B cell (primary cell): Measurements from ENCODE around the gene AGBL4. TPM values are rescaled to one million over a fixed set of nuclear protein-coding genes. Genes with fewer than 3 reads are reported as not detected.

Experiments
- ATAC-seq: fragments of 200-7000 bp; cut with Tn5 transposase; one replicate; pipeline ENCODE4 v1.10.0; 2021; ENCODE audit warnings: low read depth, mild to moderate bottlenecking, moderate number of reproducible peaks, moderate library complexity
- CTCF ChIA-PET: fragments of 350-600 bp; sonication (Branson Sonifier 250); formaldehyde crosslinking; loops from one replicate; lab custom pipeline; 2021; ENCODE audit warnings: antibody characterized with exemption, inconsistent platforms; lab: Charles Lee
- POLR2A ChIA-PET: fragments of 350-600 bp; sonication (Branson Sonifier 250); formaldehyde crosslinking; loops from one replicate; lab custom pipeline; 2021; ENCODE audit warnings: antibody characterized with exemption; lab: Charles Lee
- DNase-seq: peaks from one replicate; pipeline ENCODE4 v3.0.0; 2013
- H2AFZ ChIP-seq: 2 replicates; pipeline ENCODE4 v1.6.1; 2012; ENCODE audit warnings: mild to moderate bottlenecking, low read depth, low read length; ENCODE audit not compliant: insufficient read depth, poor library complexity, severe bottlenecking
- H3K27ac ChIP-seq, 2 donors: 1 replicate in 1 of 2; 2 replicates in 1 of 2; pipeline ENCODE4 v1.5.1; 2012 to 2013; ENCODE audit warnings: low read length in 2 of 2, mild to moderate bottlenecking in 2 of 2, moderate library complexity in 1 of 2
- H3K27me3 ChIP-seq, 4 experiments: fragments of 200-600 bp in 1 of 4; sonication (generic) in 1 of 4; replicated peaks in 1 of 4; 1 replicate in 2 of 4; 2 replicates in 2 of 4; pipeline versions ENCODE4 v1.6.1 to v1.7.0; 2013 to 2016; ENCODE audit warnings: low read length in 3 of 4, mild to moderate bottlenecking in 2 of 4, mixed read lengths in 1 of 4, moderate library complexity in 1 of 4; ENCODE audit not compliant: insufficient read depth in 4 of 4, control insufficient read depth in 3 of 4; ENCODE audit errors: control extremely low read depth in 1 of 4
- H3K36me3 ChIP-seq, 2 experiments: replicated peaks in 1 of 2; 1 replicate in 1 of 2; 2 replicates in 1 of 2; pipeline versions ENCODE4 v1.6.1 to v1.7.1; 2013; ENCODE audit warnings: low read length in 1 of 2; ENCODE audit not compliant: insufficient read depth in 2 of 2, control insufficient read depth in 1 of 2; ENCODE audit errors: control extremely low read depth in 1 of 2, extremely low read depth in 1 of 2
- H3K4me1 ChIP-seq, 2 donors: fragments of 200-600 bp in 1 of 2; sonication (generic) in 1 of 2; 1 replicate in 1 of 2; 2 replicates in 1 of 2; pipeline versions ENCODE4 v1.5.1 to v1.6.1; 2013 to 2017; ENCODE audit warnings: low read length in 2 of 2; ENCODE audit not compliant: control insufficient read depth in 2 of 2, insufficient read depth in 2 of 2
- H3K4me2 ChIP-seq: replicated peaks from 2 replicates; pipeline ENCODE3; 2012; ENCODE audit warnings: mild to moderate bottlenecking, low read depth, low read length; ENCODE audit not compliant: poor library complexity, severe bottlenecking
- H3K4me3 ChIP-seq, 5 experiments: fragments of 200-600 bp in 1 of 5; sonication (generic) in 1 of 5; 1 replicate in 3 of 5; 2 replicates in 2 of 5; pipeline versions ENCODE4 v1.5.1 to v1.7.0; 2011 to 2016; ENCODE audit warnings: low read length in 4 of 5, mild to moderate bottlenecking in 4 of 5, low read depth in 2 of 5, control low read depth in 1 of 5, moderate library complexity in 1 of 5; ENCODE audit not compliant: insufficient read depth in 1 of 5; ENCODE audit errors: control extremely low read depth in 1 of 5, extremely low read depth in 1 of 5
- H3K79me2 ChIP-seq: fragments of 200-600 bp; sonication (generic); one replicate; pipeline ENCODE4 v1.6.0; 2016; ENCODE audit warnings: low read length; ENCODE audit not compliant: control insufficient read depth, insufficient read depth
- H3K9ac ChIP-seq: fragments of 200-600 bp; sonication (generic); 2 replicates; pipeline ENCODE4 v1.6.1; 2017; ENCODE audit warnings: mild to moderate bottlenecking, low read length, moderate library complexity
- H3K9me3 ChIP-seq, 3 donors: one replicate each; pipeline versions ENCODE4 v1.6.1 to v1.7.1; 2013; ENCODE audit warnings: low read length in 2 of 3; ENCODE audit not compliant: control insufficient read depth in 2 of 3, insufficient read depth in 1 of 3; ENCODE audit errors: control extremely low read depth in 1 of 3
- H4K20me1 ChIP-seq: 2 replicates; pipeline ENCODE4 v1.6.0; 2012; ENCODE audit warnings: mild to moderate bottlenecking, low read length; ENCODE audit not compliant: insufficient read depth, control insufficient read depth, poor library complexity, severe bottlenecking
- H3K27ac Mint-ChIP-seq: one replicate; pipeline ENCODE4 v1.8.0; 2021; ENCODE audit warnings: mixed read lengths
- H3K27me3 Mint-ChIP-seq: one replicate; pipeline ENCODE4 v1.8.0; 2021; ENCODE audit warnings: mixed read lengths
- H3K4me1 Mint-ChIP-seq: one replicate; pipeline ENCODE4 v1.8.0; 2021; ENCODE audit warnings: mixed read lengths
- H3K4me3 Mint-ChIP-seq: one replicate; pipeline ENCODE4 v1.8.0; 2021; ENCODE audit warnings: mixed read lengths
- H3K9me3 Mint-ChIP-seq: one replicate; pipeline ENCODE4 v1.8.0; 2022; ENCODE audit warnings: mixed read lengths; ENCODE audit not compliant: insufficient read depth
- CTCF ChIP-seq: fragments of 200-600 bp; IDR thresholded peaks from one replicate; pipeline ENCODE4 v1.8.0; 2022; ENCODE audit warnings: antibody characterized with exemption, mild to moderate bottlenecking
- EZH2 ChIP-seq: IDR thresholded peaks from 2 replicates; pipeline ENCODE4 v1.6.1; 2012; ENCODE audit warnings: borderline replicate concordance, low read depth, mild to moderate bottlenecking, moderate library complexity, low read length; ENCODE audit not compliant: insufficient read depth, poor library complexity, severe bottlenecking
- WGBS: methylation state at CpG from one replicate; pipeline ENCODE4 v1.1.5; 2013; ENCODE audit warnings: missing lambda C conversion rate; ENCODE audit not compliant: insufficient coverage; 5-methylcytosine and 5-hydroxymethylcytosine counted together
- intact Hi-C: fragments of 100-400 bp; cut with micrococcal nuclease; formaldehyde crosslinking; loops from one replicate; pipeline ENCODE4 v1.10.0; 2022
- polyA plus RNA-seq: library from polyadenylated mRNA; depleted of rRNA; stranded (reverse); fragments of >200 nt; gene quantifications from 2 replicates; pipeline ENCODE4 v1.2.3, GENCODE V29; 2012
- total RNA-seq, 2 donors: library from RNA; stranded (reverse); fragments of 120-200 nt in 1 of 2; gene quantifications; 1 replicate in 1 of 2; 2 replicates in 1 of 2; pipeline versions ENCODE4 v1.2.3 to v1.2.4, GENCODE V29; 2013 to 2022

Gene AGBL4
- total and polyA plus RNA-seq, 2 donors (not counting 1 experiment from before 2014, with no cell fraction given): 0.07 to 0.12 TPM

- H3K9me3 ChIP-seq: no peaks in the 10 kb centered on the region
- H3K27me3 ChIP-seq: no peaks in the 10 kb centered on the region
- H3K4me3 ChIP-seq: no peak overlapping the region
- no peak overlapping the region for H3K9ac ChIP-seq
- H3K79me2 ChIP-seq: no peaks in the 10 kb centered on the region
- H4K20me1 ChIP-seq: no peaks in the 10 kb centered on the region
- no peak overlapping the region for H3K4me2 ChIP-seq
- no peaks in the 10 kb centered on the region for H3K4me1 ChIP-seq
- H3K27ac ChIP-seq: no peak overlapping the region
- no peak overlapping the region for H2AFZ ChIP-seq
- Mint-ChIP-seq H3K4me1 (no peaks in the 10 kb centered on the region), H3K27me3 (peaks cover 26% of the 10 kb centered on the region), H3K27ac (no peak overlapping the region), H3K9me3 (peaks cover 1% of the 10 kb centered on the region), H3K4me3 (no peak overlapping the region)
- H3K36me3 ChIP-seq: no peaks in the 10 kb centered on the region
- TF ChIP-seq CTCF (no peak), EZH2 (no peak)
- intact Hi-C loops: no loop called here
- ChIA-PET POLR2A (no interaction called here), CTCF (no interaction called here)
- ATAC-seq: no peak
- DNase-seq: no peak
Measured at GRCh38 chr1:48955774-48956173, 1068.0 kb downstream of the AGBL4 start.

- POLR2A ChIA-PET: no interaction called here
- no peak overlapping the region for H3K4me3 Mint-ChIP-seq
- H3K9me3 ChIP-seq: no peaks in the 10 kb centered on the region
- ATAC-seq (no peak), DNase-seq (no peak)
- H3K27me3 ChIP-seq: no peaks in the 10 kb centered on the region
- H3K4me1 ChIP-seq: no peaks in the 10 kb centered on the region
- 100% methylated on average over 1 of the region's 3 CpGs for WGBS
- H3K27ac ChIP-seq: no peak overlapping the region
- intact Hi-C loops: no loop called here
- H4K20me1 ChIP-seq: no peaks in the 10 kb centered on the region
- no peaks in the 10 kb centered on the region for H3K79me2 ChIP-seq
- no peak overlapping the region for H3K9ac ChIP-seq
- H2AFZ ChIP-seq: no peak overlapping the region
- H3K27me3 Mint-ChIP-seq: peaks cover 23% of the 10 kb centered on the region
- peaks cover 1% of the 10 kb centered on the region for H3K9me3 Mint-ChIP-seq
- H3K4me3 ChIP-seq: no peak overlapping the region
- no peak overlapping the region for H3K27ac Mint-ChIP-seq
- no peaks in the 10 kb centered on the region for H3K36me3 ChIP-seq
- H3K4me1 Mint-ChIP-seq: no peaks in the 10 kb centered on the region
- TF ChIP-seq CTCF: no peak
- no peak for TF ChIP-seq EZH2
- no peak overlapping the region for H3K4me2 ChIP-seq
- CTCF ChIA-PET: no interaction called here
Measured at GRCh38 chr1:48953617-48954016, 1070.1 kb downstream of the AGBL4 start.
